ENCODE measurements around the gene CCN2.

DNA sequence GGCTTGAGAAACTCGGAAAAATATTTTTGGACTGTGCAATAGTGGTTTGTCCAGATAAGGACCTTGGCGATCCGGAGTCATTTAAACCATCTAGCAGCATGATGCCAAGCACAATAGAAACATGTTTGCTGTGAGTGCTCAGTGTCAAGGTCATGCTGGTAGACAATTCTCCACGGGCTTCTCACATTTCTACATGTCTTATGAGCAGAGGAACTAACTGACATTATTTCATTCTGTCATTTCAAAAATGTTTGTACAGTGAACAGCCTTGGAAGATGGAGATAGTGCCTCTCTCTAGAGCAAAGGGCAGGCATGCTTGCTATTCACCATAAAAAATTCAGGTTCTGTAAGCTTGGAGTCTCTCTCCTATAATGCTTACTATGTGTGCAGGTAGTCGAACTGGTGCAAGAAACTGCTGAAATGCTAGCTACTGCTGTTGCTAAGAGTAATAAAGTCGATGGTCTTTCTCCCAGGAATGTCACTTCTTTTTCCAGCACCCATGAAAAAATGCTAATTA, 25.4 kb upstream of the CCN2 start:
- no peak for TF ChIP-seq POLR2A (IDR thresholded peaks at IDR 0.05; ENCODE audit: low read depth, low read length)
- TF ChIP-seq POLR2AphosphoS5 (IDR thresholded peaks at IDR 0.05; ENCODE audit: low read depth, low read length), result no peak

Data from GM12891 (cell line).